ENCODE measurements around the gene FBXW8. TPM values are rescaled to one million over a fixed set of nuclear protein-coding genes. Genes with fewer than 3 reads are reported as not detected.
A peak's percentile ranks its signal among the peaks of the same experiment; 100 is the strongest.

The FBXW8 gene
- total RNA-seq, 1 experiment from 2014 or later: 18.3 TPM

DNA sequence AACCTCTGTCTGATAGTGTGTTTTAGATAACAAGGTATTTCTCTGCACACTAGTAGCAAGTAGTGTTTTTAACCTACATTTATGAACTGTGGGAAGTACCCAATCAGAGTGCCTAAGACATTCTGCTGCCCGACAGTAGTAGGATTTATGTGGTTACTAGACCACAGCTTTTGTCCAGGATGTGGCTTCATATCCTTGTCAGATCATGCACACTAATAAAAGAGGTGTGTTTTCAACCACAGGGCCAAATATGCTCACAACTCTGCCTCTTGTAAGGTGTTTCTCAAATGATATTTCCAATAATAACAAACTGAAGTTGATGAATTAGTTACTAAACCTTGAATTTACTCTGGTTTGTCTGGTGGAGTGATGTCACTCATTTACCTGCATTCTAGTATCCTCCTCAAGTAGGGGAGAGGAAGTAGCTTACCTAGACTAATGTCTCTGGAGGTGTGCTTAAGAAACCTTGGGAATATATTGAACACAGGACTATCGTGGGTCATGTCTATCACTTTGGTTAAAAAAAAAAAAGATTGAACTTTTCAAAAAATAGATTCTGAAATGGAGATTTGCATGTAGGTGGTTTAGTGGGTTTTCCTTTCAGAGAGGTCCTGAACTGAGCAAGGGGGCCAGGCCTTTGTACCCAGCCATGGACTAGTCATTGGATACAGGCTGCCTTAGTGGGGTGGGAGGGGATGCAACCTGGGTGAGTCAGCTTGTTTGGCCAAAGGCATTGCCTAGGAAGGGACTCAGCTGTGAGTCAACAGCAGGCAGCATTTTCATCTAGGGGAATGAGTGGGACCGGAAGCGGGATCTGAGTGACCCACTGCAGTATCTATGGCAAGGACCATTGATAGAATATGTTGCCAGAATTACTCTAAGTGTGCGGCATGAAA, 14.1 kb downstream of the FBXW8 start:
- peak; percentile 87 for DNase-seq (ENCODE audit: low read depth)

DNA sequence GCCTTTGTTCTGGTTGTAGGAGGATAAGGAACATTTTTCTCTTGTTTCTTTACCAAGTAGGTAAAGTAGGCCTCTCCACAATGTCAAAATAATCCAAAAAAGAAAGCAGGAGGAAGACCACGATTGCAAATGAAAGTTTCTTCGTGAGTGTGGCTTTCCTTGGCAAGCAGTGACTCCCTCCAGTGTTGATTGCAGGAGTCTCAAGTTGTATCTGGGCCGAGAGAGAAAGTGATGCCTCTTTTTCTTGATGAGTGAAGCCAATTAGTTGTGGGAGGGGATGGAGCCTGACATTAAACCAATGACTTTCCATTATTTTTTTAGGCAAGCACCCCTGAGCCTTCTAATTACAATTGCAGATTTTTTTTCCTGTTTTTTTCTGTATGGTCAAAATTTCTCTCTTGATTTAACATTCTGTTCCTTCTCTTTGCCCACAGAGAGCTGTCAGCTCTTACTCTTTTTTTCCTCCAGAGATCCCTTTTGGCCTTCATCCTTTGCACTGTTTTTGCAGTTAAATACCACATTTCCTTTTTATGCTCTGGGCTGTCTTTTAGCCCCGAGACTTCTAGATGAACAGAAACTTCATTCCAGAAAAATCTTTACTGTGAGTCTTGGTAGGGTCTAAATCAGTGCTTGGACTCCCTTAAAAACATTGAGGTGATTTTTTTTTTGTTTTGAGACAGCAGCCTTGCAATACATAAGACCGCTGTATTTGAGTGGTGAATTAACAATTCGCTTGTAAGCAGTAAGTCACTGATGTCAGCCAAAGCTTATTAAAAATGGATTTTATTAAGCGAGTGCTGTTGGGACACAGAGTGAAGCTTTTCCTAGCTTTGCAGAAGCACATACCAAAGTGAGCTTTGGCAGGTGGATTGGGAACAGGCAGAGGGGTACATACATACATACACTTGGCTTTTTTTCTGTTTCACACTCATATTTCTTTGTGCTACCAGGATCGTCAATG, 15.8 kb downstream of the FBXW8 start:
- DNase-seq (ENCODE audit: low read depth): no peak

DNA sequence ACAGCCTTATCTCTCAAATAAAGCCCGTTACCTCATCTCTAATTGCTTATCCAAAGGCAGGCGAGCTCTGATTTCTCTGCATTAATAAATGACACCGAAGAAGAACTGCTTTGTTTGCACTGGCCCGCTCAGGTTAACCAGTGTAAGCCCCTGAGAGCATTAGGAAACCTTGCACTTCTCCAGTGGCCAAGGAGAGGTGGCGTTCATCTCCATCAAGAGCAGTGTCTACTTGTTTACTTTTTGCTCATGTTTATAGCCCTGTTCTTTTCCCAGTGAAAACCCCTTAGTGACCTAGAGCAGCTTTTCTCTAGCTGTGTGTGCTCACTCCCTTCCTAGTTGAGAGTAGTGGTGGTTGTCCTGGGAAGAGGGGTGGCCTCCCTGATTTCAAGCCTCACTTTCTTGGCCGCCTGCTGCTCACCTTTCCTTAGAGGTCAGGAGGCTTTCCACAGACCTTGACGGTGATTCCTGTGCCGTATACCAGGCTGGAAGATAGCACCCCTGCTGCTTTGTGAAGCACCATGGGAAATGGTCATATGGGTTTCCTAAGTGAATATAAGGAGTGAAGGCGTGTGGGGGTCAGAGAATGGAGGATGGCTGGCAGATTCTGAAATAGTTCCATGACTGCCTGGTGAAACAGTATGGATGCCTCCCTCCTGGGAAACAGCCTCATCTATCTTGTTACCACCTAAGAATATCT, 16.6 kb downstream of the FBXW8 start:
- DNase-seq (ENCODE audit: low read depth): no peak

DNA sequence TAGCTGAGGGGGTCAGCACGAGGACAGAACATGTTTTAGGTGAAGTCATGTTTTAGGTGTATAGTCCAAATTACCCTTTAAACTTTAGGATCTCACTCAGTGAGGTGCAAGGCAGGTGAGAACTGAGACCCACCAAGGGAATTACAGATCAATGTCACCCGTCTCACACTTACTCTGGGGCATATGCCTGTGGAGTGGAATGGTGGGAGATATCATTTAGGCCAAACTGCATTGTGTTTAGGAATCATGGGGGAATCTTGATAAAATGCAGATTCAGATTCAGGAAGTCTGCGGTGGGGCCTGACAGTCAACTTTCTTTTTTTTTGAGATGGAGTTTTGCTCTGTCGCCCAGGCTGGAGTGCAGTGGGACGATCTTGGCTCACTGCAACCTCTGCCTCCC, 17.8 kb downstream of the FBXW8 start:
- DNase-seq (ENCODE audit: low read depth): no peak

DNA sequence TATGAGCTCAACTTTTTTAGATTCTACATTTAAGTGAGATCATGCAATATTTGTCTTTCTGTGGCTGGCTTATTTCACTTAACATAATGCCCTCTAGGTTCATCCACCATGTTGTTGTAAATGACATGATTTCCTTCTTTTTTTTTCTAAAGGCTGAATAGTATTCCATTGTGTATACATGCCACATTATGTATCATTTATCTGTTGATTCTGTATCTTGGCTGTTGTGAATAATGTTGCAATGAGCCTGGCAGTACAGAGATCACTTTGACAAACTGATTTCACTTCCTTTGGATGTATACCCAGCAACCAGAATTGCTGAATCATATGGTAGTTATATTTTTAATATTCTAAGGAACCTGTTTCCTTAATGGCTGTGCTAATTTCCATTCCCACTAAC, 19.1 kb downstream of the FBXW8 start:
- DNase-seq (ENCODE audit: low read depth): no peak

DNA sequence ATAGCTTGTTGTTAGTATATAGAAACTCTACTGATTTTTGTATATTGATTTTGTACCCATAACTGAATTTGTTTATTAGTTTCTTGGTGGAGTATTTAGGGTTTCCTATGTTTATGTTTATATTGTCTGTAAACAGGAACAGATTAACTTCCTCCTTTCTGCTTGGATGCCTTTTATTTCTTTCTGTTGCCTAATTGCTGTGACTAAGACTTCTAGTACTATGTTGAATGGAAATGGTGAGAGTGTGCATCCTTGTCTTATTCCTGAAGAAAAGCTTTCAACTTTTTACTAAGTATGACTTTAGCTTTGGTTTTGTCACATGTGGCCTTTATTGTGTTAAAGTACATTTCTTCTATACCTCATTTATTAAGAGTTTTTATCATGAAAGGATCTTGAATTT, 20.9 kb downstream of the FBXW8 start:
- DNase-seq (ENCODE audit: low read depth): no peak

DNA sequence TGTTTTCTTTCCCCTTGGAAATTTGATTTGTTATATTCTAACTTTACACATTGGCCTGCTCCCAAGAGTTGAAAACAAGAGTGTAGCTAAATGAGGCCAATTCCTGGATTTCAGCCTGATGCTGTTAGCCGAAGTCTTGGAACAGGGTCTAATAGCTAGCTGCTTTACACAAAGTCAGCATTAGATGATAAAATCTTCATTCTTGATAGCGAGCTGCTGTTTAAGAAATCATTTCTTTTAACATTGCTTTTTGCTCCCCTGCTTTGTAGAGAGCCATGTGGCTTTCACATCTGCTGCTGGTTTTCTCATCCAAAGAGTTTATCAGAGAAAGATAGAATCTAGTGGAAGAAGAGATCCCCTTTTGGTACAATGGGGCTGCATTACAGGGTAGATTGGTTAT, 22.3 kb downstream of the FBXW8 start:
- no peak for DNase-seq (ENCODE audit: low read depth)

DNA sequence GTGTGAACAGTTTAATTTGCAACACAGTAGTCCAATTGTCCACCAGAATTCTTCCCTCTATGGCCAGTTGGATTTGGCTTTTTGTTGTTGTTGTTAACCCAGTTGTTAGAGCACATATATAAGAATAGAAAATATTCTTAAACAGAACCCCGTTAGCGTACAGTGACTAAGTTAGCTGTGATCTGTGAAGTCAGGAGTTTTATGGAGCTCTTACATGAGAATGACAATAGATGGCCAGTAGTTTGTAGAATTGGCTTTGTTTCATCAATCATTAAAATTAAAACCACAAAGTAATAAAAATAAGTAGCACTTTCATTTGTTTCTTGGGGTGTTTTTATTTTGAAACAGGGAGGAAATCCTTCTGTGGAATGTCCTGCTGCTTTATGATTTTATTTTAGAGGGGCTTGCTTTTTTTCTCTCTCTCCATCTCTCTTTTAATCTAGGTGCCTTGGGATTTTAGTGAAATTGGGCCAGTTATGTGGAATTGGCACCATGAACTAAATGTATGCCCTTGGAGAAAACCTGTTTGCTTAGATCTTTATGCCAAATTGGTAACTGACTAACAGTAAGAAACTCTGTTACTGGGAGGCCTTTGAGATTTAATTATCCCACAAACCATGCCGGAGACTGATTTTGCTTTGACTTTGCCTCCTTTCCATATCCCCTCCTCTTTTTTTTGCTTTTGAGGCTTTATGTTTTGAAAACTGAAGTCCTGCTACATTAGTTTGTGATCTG, 22.9 kb downstream of the FBXW8 start:
- no peak for DNase-seq (ENCODE audit: low read depth)

DNA sequence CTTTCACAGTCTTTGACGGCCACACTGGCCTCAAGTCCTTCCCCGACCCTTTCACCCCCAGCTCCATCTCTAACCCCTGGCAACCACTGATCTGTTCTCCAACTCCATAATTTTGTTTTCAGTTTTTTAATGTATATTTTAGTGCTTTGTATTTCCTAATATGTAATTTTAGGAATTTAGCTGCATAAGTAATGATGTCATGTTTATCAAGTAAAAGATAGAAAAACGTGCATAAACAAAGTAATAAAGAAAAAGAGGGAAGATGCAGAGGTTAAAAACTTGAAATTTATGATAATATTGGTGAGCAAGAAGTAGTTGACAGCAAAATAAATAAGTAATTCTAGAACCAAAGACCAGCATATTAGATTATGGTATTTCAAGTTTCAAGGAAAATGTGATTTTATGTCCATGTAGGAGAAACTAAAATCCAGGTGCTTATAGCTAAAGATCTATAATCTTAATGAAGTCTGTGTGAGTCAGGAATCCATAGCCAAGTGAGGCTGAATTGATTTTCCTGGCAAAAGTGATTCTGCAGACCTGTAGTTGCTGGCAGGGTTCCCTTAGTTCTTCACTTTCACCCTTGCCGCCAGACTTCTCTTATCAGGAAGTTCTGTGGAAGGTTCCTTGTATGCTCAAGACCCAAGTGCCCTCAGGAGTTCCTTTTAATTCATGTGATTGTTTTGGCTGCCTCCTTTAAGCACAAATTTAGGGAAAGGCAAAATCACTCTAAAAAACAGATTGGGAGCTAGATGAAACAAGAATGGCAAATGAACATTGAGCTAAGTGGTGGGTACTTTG, 24.4 kb downstream of the FBXW8 start:
- DNase-seq (ENCODE audit: low read depth): no peak

DNA sequence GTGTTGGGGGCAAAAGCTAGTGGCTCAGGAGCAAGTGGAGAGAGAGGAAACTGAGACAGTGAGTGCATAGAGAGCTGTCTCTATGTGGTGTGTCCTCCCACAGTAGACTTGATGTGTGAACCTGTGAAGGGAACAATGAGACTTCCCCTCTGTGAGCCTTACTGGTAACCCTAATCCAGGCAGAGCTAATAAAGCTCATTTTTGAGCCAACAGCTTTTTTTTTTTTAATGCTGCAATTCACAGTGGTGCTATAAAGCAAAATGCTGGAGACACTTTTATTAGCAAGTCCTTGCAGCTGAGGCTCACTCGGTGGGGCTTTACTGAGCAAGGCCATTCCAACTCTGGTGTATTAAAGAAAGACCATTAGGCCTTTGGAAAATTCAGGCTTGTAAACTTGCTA, 26.9 kb downstream of the FBXW8 start:
- DNase-seq (ENCODE audit: low read depth): no peak

DNA sequence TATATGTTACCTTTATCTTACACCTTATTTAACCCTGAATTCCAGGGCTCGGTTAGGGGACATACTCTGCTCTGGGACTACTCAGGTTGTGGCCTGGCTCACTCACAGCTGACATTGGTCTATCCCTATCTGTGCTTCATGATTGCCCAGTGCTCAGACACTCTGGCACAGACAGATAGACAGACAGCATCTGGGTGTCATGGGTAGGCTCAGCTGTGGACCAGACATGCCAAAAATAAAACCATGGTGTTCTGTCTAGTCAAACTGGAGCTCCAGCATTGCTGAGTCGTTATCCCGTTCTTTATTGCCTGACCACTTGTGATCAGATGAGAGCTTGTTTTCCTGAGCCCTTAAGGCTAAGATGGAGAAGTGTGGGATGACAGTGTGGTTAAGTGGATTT, 29.0 kb downstream of the FBXW8 start:
- DNase-seq (ENCODE audit: low read depth): peak; percentile 60

DNA sequence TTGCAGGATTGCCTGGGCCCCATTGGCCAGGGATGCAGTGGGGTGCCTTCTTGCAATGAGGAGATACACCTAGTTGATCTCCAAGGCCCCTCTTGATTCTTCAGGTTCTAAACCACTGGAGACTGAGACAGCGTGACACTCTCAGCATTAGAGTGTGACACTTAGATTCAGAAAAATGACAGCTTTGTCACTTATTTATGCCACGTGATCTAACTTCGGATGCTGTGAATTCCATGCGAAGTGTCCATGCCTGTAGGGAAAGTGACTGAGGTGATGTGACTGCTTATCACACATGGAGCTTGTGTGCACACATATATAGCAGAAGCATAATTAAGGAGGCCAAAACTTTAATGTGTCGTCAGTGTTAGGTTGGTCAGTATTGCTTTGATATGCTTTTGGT, 30.4 kb downstream of the FBXW8 start:
- DNase-seq (ENCODE audit: low read depth): no peak

DNA sequence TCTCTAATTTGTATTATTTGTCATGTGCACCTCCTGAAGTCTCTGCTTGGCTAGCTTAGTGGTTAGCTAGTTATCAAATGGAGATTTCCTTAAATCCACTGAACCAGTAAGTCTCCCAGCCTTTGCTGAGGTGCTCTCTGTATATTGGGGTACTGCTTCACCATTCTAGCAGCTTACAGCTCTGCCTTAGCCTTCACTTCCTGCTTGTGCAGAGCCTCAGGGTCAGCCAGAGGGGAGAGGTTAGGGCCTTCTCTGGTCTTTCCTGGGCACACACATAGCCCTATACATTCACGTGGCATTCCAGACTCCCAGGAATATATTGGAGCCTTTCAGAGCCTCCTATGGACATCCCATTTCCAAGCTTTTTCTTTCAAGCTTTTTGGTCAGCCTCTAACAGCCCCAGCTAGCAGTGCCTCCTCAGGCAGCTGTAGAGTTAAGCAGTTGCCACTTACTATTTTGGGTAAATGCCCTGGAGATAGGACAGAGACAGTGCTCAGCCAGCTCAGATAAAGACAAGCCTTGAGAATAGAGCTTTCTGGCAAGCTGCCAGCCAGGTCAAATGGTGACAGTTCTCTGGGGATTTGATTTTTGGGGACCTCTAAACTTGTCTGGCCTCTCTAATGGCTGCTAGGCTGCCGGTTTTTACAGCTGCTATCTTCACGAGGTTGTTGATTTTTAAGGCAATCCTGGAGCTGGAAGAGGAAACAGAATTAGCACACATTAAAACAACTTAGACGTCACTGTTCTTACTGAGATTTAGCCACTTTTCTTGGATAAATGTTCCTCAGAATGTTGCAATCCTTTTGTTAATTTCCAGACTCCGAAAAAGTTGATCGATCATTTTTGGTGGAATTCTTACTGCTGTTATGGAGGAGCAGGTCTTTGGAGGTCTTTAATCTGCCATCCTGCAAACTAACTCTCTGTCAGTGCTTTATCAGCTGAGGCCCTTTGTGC, 32.9 kb downstream of the FBXW8 start:
- no peak for DNase-seq (ENCODE audit: low read depth)

DNA sequence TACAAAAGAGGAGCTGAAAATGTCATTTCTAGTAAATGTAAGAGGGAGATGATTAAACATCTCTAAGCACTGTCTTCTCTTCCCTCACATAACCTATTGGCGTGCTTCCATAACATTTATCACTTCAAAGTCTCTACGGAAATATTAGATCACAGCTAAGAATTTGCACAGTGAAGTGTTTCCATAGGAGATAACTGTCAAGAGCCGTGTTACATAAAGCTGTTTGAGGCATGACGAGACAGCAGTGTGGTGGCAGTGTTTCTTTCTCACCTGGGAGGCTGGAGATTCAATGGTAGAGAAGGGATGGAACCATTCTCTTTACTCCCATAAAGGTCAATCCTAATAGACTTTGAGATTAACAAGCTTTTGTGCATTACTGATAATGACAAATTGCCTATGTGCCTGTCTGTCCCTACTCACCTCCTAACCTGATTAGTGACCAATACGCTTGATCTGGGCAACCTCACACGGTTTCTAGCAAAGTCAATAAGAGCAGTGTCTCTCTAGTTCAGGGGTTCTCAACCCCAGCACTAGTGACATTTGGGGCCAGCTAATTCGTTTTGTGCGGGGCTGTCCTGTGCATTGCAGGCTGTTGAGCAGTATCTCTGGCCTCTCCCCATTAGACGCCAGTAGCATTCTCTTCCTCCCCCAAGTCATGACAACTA, 35.3 kb downstream of the FBXW8 start:
- DNase-seq (ENCODE audit: low read depth): no peak

DNA sequence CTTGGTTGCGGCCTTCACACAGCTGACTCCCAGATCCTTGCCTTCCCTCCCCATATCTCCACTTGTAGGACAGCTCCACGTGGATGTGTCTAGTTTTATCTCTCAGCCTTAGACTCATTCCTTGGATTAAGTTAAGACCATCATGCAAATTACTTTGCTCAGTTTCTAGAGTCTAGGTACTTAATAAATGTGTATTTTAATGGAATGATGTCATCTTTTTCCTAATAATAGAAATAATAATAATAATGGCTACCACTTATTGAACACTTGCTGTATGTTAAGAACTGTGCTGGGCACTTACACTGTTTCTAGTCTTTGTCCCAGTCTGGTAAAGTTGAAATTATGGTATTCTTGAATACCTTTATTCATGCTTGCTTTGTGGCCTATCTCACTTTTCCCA, 37.5 kb downstream of the FBXW8 start:
- no peak for DNase-seq (ENCODE audit: low read depth)

DNA sequence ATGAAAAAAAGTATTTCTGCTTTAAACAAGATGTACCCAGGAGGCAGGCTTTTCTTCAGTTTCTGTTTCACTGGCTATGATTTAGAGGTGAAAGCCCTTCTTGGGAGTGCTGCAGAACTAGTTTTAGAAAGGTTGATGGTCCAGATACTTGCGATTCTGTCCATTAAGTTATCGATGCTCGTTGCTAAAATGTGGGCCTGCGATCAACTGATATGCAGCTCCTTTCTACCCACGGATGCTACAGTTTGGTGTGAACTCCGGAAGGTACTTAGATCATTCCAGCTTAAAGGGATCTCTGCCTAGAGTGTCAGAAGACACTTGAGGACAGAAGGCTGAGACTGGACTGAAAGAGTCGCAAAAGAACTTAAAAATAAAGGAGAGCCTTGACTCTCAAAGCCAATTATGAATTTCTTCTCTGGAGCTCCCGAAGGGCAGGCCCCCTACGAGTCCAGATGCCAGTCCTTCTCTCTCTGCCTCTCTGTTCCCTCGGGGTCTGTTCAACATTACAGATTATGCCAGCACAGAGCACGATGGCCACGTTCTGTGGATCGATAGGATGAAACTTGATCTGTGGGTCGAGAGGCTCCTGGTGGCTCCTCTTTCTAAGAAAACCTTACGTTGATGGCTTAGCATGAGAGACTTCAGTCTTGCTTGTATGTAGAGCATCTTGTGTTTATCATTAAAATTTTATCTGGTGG, 40.0 kb downstream of the FBXW8 start:
- DNase-seq (ENCODE audit: low read depth): no peak

DNA sequence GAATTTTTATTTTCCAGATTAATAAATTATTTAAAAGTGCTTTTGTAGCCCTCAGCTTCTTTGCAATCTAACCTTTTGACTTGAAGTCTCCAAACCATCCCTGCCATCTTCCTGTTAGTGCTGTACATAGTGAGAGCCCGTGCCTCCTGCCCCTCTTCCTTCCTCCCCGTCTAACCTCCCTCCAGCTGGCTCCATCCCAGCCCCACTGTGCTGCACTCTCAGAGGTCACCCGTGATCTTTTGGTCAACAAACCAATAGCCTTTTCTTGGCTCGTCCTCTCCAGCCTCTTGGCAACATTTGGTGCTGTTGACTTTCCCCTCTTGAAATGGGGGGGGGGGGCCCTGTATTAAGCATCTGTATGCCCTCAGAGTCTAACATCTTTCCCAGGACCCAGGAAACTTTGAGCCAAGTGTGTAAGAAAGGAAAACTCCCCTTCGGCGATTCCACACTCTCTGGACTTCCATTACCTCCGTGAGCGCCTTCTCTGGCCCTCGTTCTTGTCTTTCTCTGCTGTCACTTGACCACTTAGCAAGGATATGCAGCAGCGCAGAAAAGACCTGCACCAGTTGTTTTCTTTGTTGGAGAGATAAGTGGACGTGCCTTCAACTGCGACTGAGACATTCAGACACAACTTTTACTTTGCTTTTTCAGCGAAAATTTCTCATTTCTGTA, 44.1 kb downstream of the FBXW8 start:
- DNase-seq (ENCODE audit: low read depth): no peak

Measured in LHCN-M2 (cell line).